GM12878 (cell line): ENCODE measurements around the gene MAGEA11. TPM values are rescaled to one million over a fixed set of nuclear protein-coding genes. Genes with fewer than 3 reads are reported as not detected.

Experiments used
- ATAC-seq: fragments of 200-7000 bp; cut with Tn5 transposase; 3 replicates; pipeline ENCODE4 v1.9.1; 2020; ENCODE audit warnings: mild to moderate bottlenecking, moderate library complexity
- BruUV-seq: library from RNA; stranded (reverse); fragments of 400-500 nt; replicated peaks from 2 replicates; lab custom pipeline; 2021; lab: Mats Ljungman, UMichigan
- CTCF ChIA-PET: fragments of 300-600 bp; sonication (Branson Sonifier 250); formaldehyde crosslinking; extraction: SDS; loops from one replicate; lab custom pipeline; 2021; ENCODE audit warnings: inconsistent platforms; lab: Yijun Ruan, JAX
- POLR2A ChIA-PET: fragments of 350-600 bp; formaldehyde crosslinking; extraction: SDS; loops from one replicate; lab custom pipeline; 2021; ENCODE audit warnings: inconsistent platforms; lab: Charles Lee
- RAD21 ChIA-PET: fragments of 300-600 bp; sonication (Branson Sonifier 250); formaldehyde crosslinking; loops from one replicate; lab custom pipeline; 2023; ENCODE audit warnings: antibody characterized with exemption; ENCODE audit not compliant: unreplicated experiment; lab: Charles Lee
- SMC1A ChIA-PET: fragments of 300-600 bp; sonication (Branson Sonifier 250); formaldehyde crosslinking; loops from one replicate; lab custom pipeline; 2023; ENCODE audit not compliant: unreplicated experiment, uncharacterized antibody; lab: Charles Lee
- DNase-seq: peaks from one replicate; pipeline ENCODE4 v3.0.0-alpha.2; 2011; ENCODE audit warnings: low read depth, low spot score
- FAIRE-seq: peaks from 3 replicates; lab custom pipeline; 2011; peaks lifted over from hg19 to GRCh38; lab: Jason Lieb, UNC
- H2AFZ ChIP-seq: 2 replicates; pipeline ENCODE4 v1.6.0; 2011; ENCODE audit warnings: low read depth, low read length, control low read depth; ENCODE audit not compliant: control insufficient read depth
- H3K27ac ChIP-seq: 2 replicates; pipeline ENCODE4 v1.5.1; 2011; ENCODE audit warnings: control low read depth; ENCODE audit not compliant: control insufficient read depth, insufficient read depth
- H3K27me3 ChIP-seq, 2 experiments: replicated peaks in 1 of 2; 2 replicates each; pipeline versions ENCODE4 v1.6.0 to v1.6.1; 2011; ENCODE audit warnings: low read length in 1 of 2; ENCODE audit not compliant: control insufficient read depth in 2 of 2, insufficient read depth in 2 of 2
- H3K36me3 ChIP-seq, 2 experiments: 2 replicates each; pipeline ENCODE4 v1.5.1; 2011; ENCODE audit warnings: low read length in 1 of 2; ENCODE audit not compliant: control insufficient read depth in 2 of 2, insufficient read depth in 2 of 2
- H3K4me1 ChIP-seq: 2 replicates; pipeline ENCODE4 v1.6.1; 2011; ENCODE audit warnings: mild to moderate bottlenecking, low read length, moderate library complexity, mixed read lengths; ENCODE audit not compliant: control insufficient read depth, insufficient read depth
- H3K4me2 ChIP-seq: 2 replicates; pipeline ENCODE4 v1.6.0; 2011; ENCODE audit warnings: control low read depth; ENCODE audit not compliant: control insufficient read depth, insufficient read depth
- H3K4me3 ChIP-seq: fragments of 200-600 bp; sonication (generic); 2 replicates; pipeline ENCODE4 v1.5.1; 2016
- H3K79me2 ChIP-seq: 2 replicates; pipeline ENCODE4 v1.6.0; 2011; ENCODE audit warnings: low read length; ENCODE audit not compliant: control insufficient read depth, insufficient read depth
- H3K9ac ChIP-seq: 2 replicates; pipeline ENCODE4 v1.8.0; 2011; ENCODE audit warnings: low read length, control low read depth, mixed read lengths; ENCODE audit not compliant: control insufficient read depth, insufficient read depth
- H3K9me3 ChIP-seq: replicated peaks from 3 replicates; pipeline ENCODE4 v1.5.1; 2011; ENCODE audit warnings: mild to moderate bottlenecking, low read length; ENCODE audit not compliant: control insufficient read depth, insufficient read depth
- H4K20me1 ChIP-seq: 2 replicates; pipeline ENCODE4 v1.6.0; 2011; ENCODE audit not compliant: control insufficient read depth, insufficient read depth
- BCL3 ChIP-seq: IDR thresholded peaks from 2 replicates; pipeline ENCODE4 v1.6.1; 2011; ENCODE audit warnings: borderline replicate concordance, low read depth, mild to moderate bottlenecking, moderate library complexity, low read length; ENCODE audit not compliant: insufficient read depth, poor library complexity, severe bottlenecking
- CHD1 ChIP-seq: IDR thresholded peaks from 2 replicates; pipeline ENCODE4 v1.6.1; 2012; ENCODE audit warnings: low read depth, low read length, improper control_type of control experiment
- NBN ChIP-seq: fragments of 450-650 bp; IDR thresholded peaks from 2 replicates; pipeline ENCODE4 v1.6.1; 2016
- NFYB ChIP-seq: IDR thresholded peaks from 2 replicates; pipeline ENCODE4 v1.6.1; 2011; ENCODE audit warnings: low read depth, mild to moderate bottlenecking, low read length, improper control_type of control experiment, moderate library complexity; ENCODE audit not compliant: insufficient read depth
- POLR2AphosphoS2 ChIP-seq: IDR thresholded peaks from 2 replicates; pipeline ENCODE4 v1.6.1; 2011; ENCODE audit warnings: low read depth, mild to moderate bottlenecking, low read length, improper control_type of control experiment, moderate library complexity
- SPI1 ChIP-seq: IDR thresholded peaks from 2 replicates; pipeline ENCODE4 v1.6.1; 2011; ENCODE audit warnings: low read depth, mild to moderate bottlenecking, low read length, moderate library complexity, borderline replicate concordance; ENCODE audit not compliant: insufficient read depth
- SUPT20H ChIP-seq: IDR thresholded peaks from 2 replicates; pipeline ENCODE4 v1.6.1; 2011; ENCODE audit warnings: low read depth, mild to moderate bottlenecking, low read length, moderate library complexity, borderline replicate concordance; ENCODE audit not compliant: control insufficient read depth
- ZNF687 ChIP-seq: fragments of 450-650 bp; IDR thresholded peaks from 2 replicates; pipeline ENCODE4 v1.6.1; 2017; ENCODE audit warnings: mild to moderate bottlenecking, moderate library complexity
- WGBS: methylation state at CpG from one replicate; pipeline ENCODE4 v1.1.6; 2016; ENCODE audit warnings: low lambda C conversion rate; ENCODE audit not compliant: insufficient replicate concordance, insufficient coverage; ENCODE audit errors: missing lambda C conversion rate; 5-methylcytosine and 5-hydroxymethylcytosine counted together
- in situ Hi-C: fragments of 300-500 bp; cut with MboI; formaldehyde crosslinking; loops from 9 replicates; pipeline ENCODE4 v1.14.3; 2018; ENCODE audit warnings: mixed read lengths
- intact Hi-C: fragments of 100-400 bp; cut with micrococcal nuclease; formaldehyde crosslinking; loops from one replicate; pipeline ENCODE4 v1.14.2; 2022; ENCODE audit not compliant: unreplicated experiment
- polyA plus RNA-seq, 11 experiments: library from polyadenylated mRNA; depleted of rRNA in 4 of 11; unstranded in 6 of 11; stranded (reverse) in 5 of 11; fragments of >200 nt; fragmentation: Nextera tagmentation in 4 of 11; fragmentation: Illumina TruSeq in 1 of 11; extraction: Ambion mirVana in 4 of 11; extraction: Trizol in 1 of 11; gene quantifications; 1 replicate in 1 of 11; 2 replicates in 10 of 11; pipeline versions ENCODE4 v1.2.1 to v1.2.3, GENCODE V29; 2011 to 2016; ENCODE audit warnings: inconsistent platforms in 2 of 11, missing spikeins in 2 of 11, low read depth in 1 of 11
- total RNA-seq, 4 experiments: library from RNA; depleted of rRNA in 3 of 4; stranded (reverse); fragments of >200 nt in 3 of 4; fragmentation: Illumina TruSeq in 1 of 4; extraction: Trizol in 1 of 4; gene quantifications; 2 replicates each; pipeline versions ENCODE4 v1.2.1 to v1.2.3, GENCODE V29; 2013 to 2021

The MAGEA11 gene
- total and polyA plus RNA-seq, 10 of the 15 experiments (the other 5 are each of a cell fraction or from before 2014, with no cell fraction given), result 0.07 TPM; not detected in 9

- no peak overlapping the region for H3K27ac ChIP-seq
- TF ChIP-seq NBN (no peak), NFYB (no peak), CHD1 (no peak)
- H3K4me1 ChIP-seq, result no peaks in the 10 kb centered on the region
- H3K36me3 ChIP-seq, result no peaks in the 10 kb centered on the region
- no peaks in the 10 kb centered on the region for H4K20me1 ChIP-seq
- H3K9me3 ChIP-seq, result no peaks in the 10 kb centered on the region; the same call in 2 of the 3 replicates
- H3K79me2 ChIP-seq, result no peaks in the 10 kb centered on the region
- POLR2A ChIA-PET, result no interaction called here
- intact Hi-C loops, result no loop called here
- in situ Hi-C loops, result no loop called here
- ATAC-seq, result no peak
- H3K27me3 ChIP-seq, result no peaks in the 10 kb centered on the region
- no TSS peak for BruUV-seq
- no peak for FAIRE-seq
- no peak overlapping the region for H2AFZ ChIP-seq
- no peak for DNase-seq
- no peak overlapping the region for H3K9ac ChIP-seq
- H3K4me2 ChIP-seq, result no peak overlapping the region
- SMC1A ChIA-PET, result no interaction called here
- CTCF ChIA-PET, result no interaction called here
- RAD21 ChIA-PET, result no interaction called here
- no peak overlapping the region for H3K4me3 ChIP-seq
- WGBS, result 20% methylated on average over 4 of the region's 5 CpGs
Measured at GRCh38 chrX:149713279-149714050, 1.6 kb downstream of the MAGEA11 start.

GRCh38 chrX:149715468-149715867 is 3.6 kb downstream of the MAGEA11 start:
- H3K4me2 ChIP-seq, result no peak overlapping the region
- H3K79me2 ChIP-seq, result no peaks in the 10 kb centered on the region
- TF ChIP-seq BCL3 (peak; percentile 46), SUPT20H (no peak), SPI1 (peak; percentile 75), POLR2AphosphoS2 (no peak), ZNF687 (no peak)
- no peaks in the 10 kb centered on the region for H3K36me3 ChIP-seq
- in situ Hi-C loops (no loop called here), intact Hi-C loops (no loop called here)
- no peak overlapping the region for H3K4me3 ChIP-seq
- H3K4me1 ChIP-seq, result no peaks in the 10 kb centered on the region
- no peaks in the 10 kb centered on the region; the same call in 2 of the 3 replicates for H3K9me3 ChIP-seq
- POLR2A ChIA-PET, result no interaction called here
- no peak overlapping the region for H2AFZ ChIP-seq
- RAD21 ChIA-PET, result no interaction called here
- SMC1A ChIA-PET, result no interaction called here
- H3K27me3 ChIP-seq, result no peaks in the 10 kb centered on the region
- DNase-seq (peak; percentile 13), ATAC-seq (peak; percentile 25; the same call in 2 of the 3 replicates), FAIRE-seq (peak; percentile 49)
- CTCF ChIA-PET, result no interaction called here
- H3K27ac ChIP-seq, result no peak overlapping the region
- BruUV-seq, result no TSS peak
- WGBS, result 0% methylated on average over 2 of the region's 2 CpGs
- H4K20me1 ChIP-seq, result no peaks in the 10 kb centered on the region
- no peak overlapping the region for H3K9ac ChIP-seq
